Caco-2 (cell line): Measurements from ENCODE around the gene ZEB1. TPM values are rescaled to one million over a fixed set of nuclear protein-coding genes. Genes with fewer than 3 reads are reported as not detected.

Experiments used
- BruUV-seq: library from RNA; stranded (reverse); fragments of 400-500 nt; replicated peaks from 2 replicates; lab custom pipeline; 2021; lab: Mats Ljungman, UMichigan
- CTCF ChIA-PET: fragments of 300-600 bp; sonication (Branson Sonifier 250); formaldehyde crosslinking; loops from one replicate; lab custom pipeline; 2022; ENCODE audit warnings: antibody characterized with exemption; lab: Charles Lee
- POLR2A ChIA-PET: fragments of 300-600 bp; sonication (Branson Sonifier 250); formaldehyde crosslinking; loops from one replicate; lab custom pipeline; 2022; ENCODE audit warnings: antibody characterized with exemption; lab: Charles Lee
- DNase-seq, 2 experiments: peaks; one replicate each; pipeline versions ENCODE4 v3.0.0 to v3.0.0-alpha.2; 2020 to 2022
- H3K27me3 ChIP-seq: replicated peaks from 2 replicates; pipeline ENCODE4 v1.6.0; 2011; ENCODE audit warnings: low read length; ENCODE audit not compliant: control insufficient read depth, insufficient read depth
- H3K36me3 ChIP-seq: 2 replicates; pipeline ENCODE4 v1.5.1; 2011; ENCODE audit warnings: low read length; ENCODE audit not compliant: control insufficient read depth, insufficient read depth
- H3K4me1 ChIP-seq: fragments of 250-450 bp; sonication (Bioruptor Pico); 2 replicates; pipeline ENCODE4 v1.5.1; 2020; ENCODE audit warnings: mild to moderate bottlenecking
- H3K4me3 ChIP-seq: 2 replicates; pipeline ENCODE4 v1.5.1; 2011; ENCODE audit warnings: low read depth, mild to moderate bottlenecking, control low read depth, low read length
- H3K9me3 ChIP-seq: fragments of 250-450 bp; sonication (Bioruptor Pico); 2 replicates; pipeline ENCODE4 v1.5.1; 2020; ENCODE audit warnings: mild to moderate bottlenecking, moderate library complexity
- H3K27ac Mint-ChIP-seq: one replicate; pipeline ENCODE4 v1.8.0; 2022; ENCODE audit warnings: mixed read lengths; ENCODE audit not compliant: unreplicated experiment
- H3K27me3 Mint-ChIP-seq: one replicate; pipeline ENCODE4 v1.8.0; 2022; ENCODE audit warnings: mixed read lengths; ENCODE audit not compliant: insufficient read depth, unreplicated experiment
- H3K36me3 Mint-ChIP-seq: one replicate; pipeline ENCODE4 v1.8.0; 2022; ENCODE audit warnings: mild to moderate bottlenecking, mixed read lengths; ENCODE audit not compliant: insufficient read depth, unreplicated experiment
- H3K4me1 Mint-ChIP-seq: one replicate; pipeline ENCODE4 v1.8.0; 2022; ENCODE audit warnings: low read depth, mixed read lengths; ENCODE audit not compliant: unreplicated experiment
- H3K4me3 Mint-ChIP-seq: one replicate; pipeline ENCODE4 v1.8.0; 2022; ENCODE audit warnings: mild to moderate bottlenecking, moderate library complexity, mixed read lengths; ENCODE audit not compliant: unreplicated experiment
- H3K9me3 Mint-ChIP-seq: one replicate; pipeline ENCODE4 v1.8.0; 2022; ENCODE audit warnings: mixed read lengths; ENCODE audit not compliant: unreplicated experiment
- CTCF ChIP-seq, 2 experiments: fragments of 200-600 bp in 1 of 2; IDR thresholded peaks; 1 replicate in 1 of 2; 2 replicates in 1 of 2; pipeline versions ENCODE4 v1.5.1 to v1.8.0; 2011 to 2022; ENCODE audit warnings: antibody characterized with exemption in 1 of 2, control low read depth in 1 of 2, inconsistent platforms in 1 of 2, low read depth in 1 of 2, low read length in 1 of 2, mild to moderate bottlenecking in 1 of 2, moderate library complexity in 1 of 2; ENCODE audit not compliant: insufficient read depth in 1 of 2, severe bottlenecking in 1 of 2, unreplicated experiment in 1 of 2
- intact Hi-C: fragments of 100-400 bp; cut with micrococcal nuclease; formaldehyde crosslinking; loops from one replicate; pipeline ENCODE4 v1.10.0; 2022; ENCODE audit not compliant: unreplicated experiment
- total RNA-seq: library from RNA; stranded (reverse); gene quantifications from 2 replicates; pipeline ENCODE4 v1.2.3, GENCODE V29; 2022

Gene ZEB1
- total RNA-seq, 1 experiment from 2014 or later = not detected

- Mint-ChIP-seq H3K4me3 (no peak overlapping the region), H3K4me1 (no peaks in the 10 kb centered on the region), H3K9me3 (no peaks in the 10 kb centered on the region), H3K36me3 (no peaks in the 10 kb centered on the region), H3K27me3 (peaks cover 5% of the 10 kb centered on the region), H3K27ac (no peak overlapping the region)
- POLR2A ChIA-PET = no interaction called here
- Histone ChIP-seq H3K9me3 (no peaks in the 10 kb centered on the region), H3K36me3 (no peaks in the 10 kb centered on the region), H3K4me3 (no peak overlapping the region), H3K4me1 (no peaks in the 10 kb centered on the region), H3K27me3 (no peaks in the 10 kb centered on the region)
- DNase-seq = no peak
- TF ChIP-seq CTCF (IDR thresholded peaks at IDR 0.05; ENCODE audit: insufficient read depth in 1 of 2, low read depth in 1 of 2, low read length in 1 of 2, severe bottlenecking in 1 of 2, unreplicated experiment in 1 of 2) = no peak
- intact Hi-C loops = no loop called here
- no TSS peak for BruUV-seq
- CTCF ChIA-PET = no interaction called here
These were observed 14.6 kb upstream of the ZEB1 start for GRCh38 chr10:31304291-31304970.

- Histone ChIP-seq H3K9me3 (no peaks in the 10 kb centered on the region), H3K27me3 (no peaks in the 10 kb centered on the region), H3K4me1 (no peaks in the 10 kb centered on the region; the same call in 1 of the 2 replicates), H3K4me3 (no peak overlapping the region), H3K36me3 (no peaks in the 10 kb centered on the region)
- Mint-ChIP-seq H3K27ac (no peak overlapping the region), H3K4me3 (no peak overlapping the region), H3K27me3 (peaks cover 17% of the 10 kb centered on the region), H3K4me1 (no peaks in the 10 kb centered on the region), H3K36me3 (no peaks in the 10 kb centered on the region), H3K9me3 (no peaks in the 10 kb centered on the region)
- no TSS peak for BruUV-seq
- intact Hi-C loops = loop anchor here (10.0 kb wide), 1 partner anchor 451 kb away; no protein-coding TSS in a partner anchor
- ChIA-PET POLR2A (no interaction called here), CTCF (no interaction called here)
- DNase-seq = no peak
- no peak for TF ChIP-seq CTCF (IDR thresholded peaks at IDR 0.05; ENCODE audit: insufficient read depth in 1 of 2, low read depth in 1 of 2, low read length in 1 of 2, severe bottlenecking in 1 of 2, unreplicated experiment in 1 of 2)
These were observed 5.6 kb upstream of the ZEB1 start for GRCh38 chr10:31313396-31313795.

- CTCF ChIA-PET = no interaction called here
- Mint-ChIP-seq H3K9me3 (no peaks in the 10 kb centered on the region), H3K4me1 (no peaks in the 10 kb centered on the region), H3K4me3 (no peak overlapping the region), H3K27ac (no peak overlapping the region), H3K36me3 (peaks cover 7% of the 10 kb centered on the region), H3K27me3 (peaks cover 21% of the 10 kb centered on the region)
- no peak for TF ChIP-seq CTCF (IDR thresholded peaks at IDR 0.05; ENCODE audit: insufficient read depth in 1 of 2, low read depth in 1 of 2, low read length in 1 of 2, severe bottlenecking in 1 of 2, unreplicated experiment in 1 of 2)
- H3K9me3 ChIP-seq = no peaks in the 10 kb centered on the region
- no peak overlapping the region for H3K4me3 ChIP-seq
- POLR2A ChIA-PET = no interaction called here
- no TSS peak for BruUV-seq
- DNase-seq = no peak
- no peaks in the 10 kb centered on the region for H3K27me3 ChIP-seq
- intact Hi-C loops = loop anchor here (10.0 kb wide), 1 partner anchor 450 kb away; no protein-coding TSS in a partner anchor
- no peaks in the 10 kb centered on the region for H3K36me3 ChIP-seq
- no peaks in the 10 kb centered on the region; the same call in 1 of the 2 replicates for H3K4me1 ChIP-seq
These were observed 4.5 kb upstream of the ZEB1 start for GRCh38 chr10:31314256-31315150.
